GM23338 (cell line): ENCODE results near the gene EHBP1L1. TPM values are rescaled to one million over a fixed set of nuclear protein-coding genes. Genes with fewer than 3 reads are reported as not detected.

Experiments used
- ATAC-seq: fragments of 200-7000 bp; cut with Tn5 transposase; 3 replicates; pipeline ENCODE4 v1.9.1; 2020
- DNase-seq: peaks from one replicate; pipeline ENCODE4 v3.0.0-alpha.2; 2015; ENCODE audit warnings: low spot score
- H2AFZ ChIP-seq: fragments of 200-600 bp; sonication (generic); 2 replicates; pipeline ENCODE4 v1.8.0; 2016; ENCODE audit warnings: antibody characterized with exemption, mild to moderate bottlenecking, moderate library complexity
- H3F3A ChIP-seq: fragments of 200-600 bp; sonication (generic); replicated peaks from 2 replicates; pipeline ENCODE4 v1.8.0; 2017; ENCODE audit warnings: antibody characterized with exemption, mixed run types, low read depth
- H3K27ac ChIP-seq: fragments of 200-600 bp; sonication (generic); 2 replicates; pipeline ENCODE4 v1.6.1; 2016; ENCODE audit warnings: low read depth
- H3K27me3 ChIP-seq: fragments of 200-600 bp; sonication (generic); 2 replicates; pipeline ENCODE4 v1.8.0; 2016; ENCODE audit warnings: mild to moderate bottlenecking, mixed run types, moderate library complexity; ENCODE audit not compliant: insufficient read depth
- H3K36me3 ChIP-seq: fragments of 200-600 bp; sonication (generic); 2 replicates; pipeline ENCODE4 v1.8.0; 2016; ENCODE audit warnings: mild to moderate bottlenecking; ENCODE audit not compliant: insufficient read depth
- H3K4me1 ChIP-seq: fragments of 200-600 bp; sonication (generic); 2 replicates; pipeline ENCODE4 v1.8.0; 2016; ENCODE audit warnings: mild to moderate bottlenecking, moderate library complexity; ENCODE audit not compliant: insufficient read depth
- H3K4me2 ChIP-seq: fragments of 200-600 bp; sonication (generic); 2 replicates; pipeline ENCODE4 v1.7.1; 2017; ENCODE audit warnings: mixed run types
- H3K4me3 ChIP-seq: fragments of 200-600 bp; sonication (generic); 2 replicates; pipeline ENCODE4 v1.6.1; 2016; ENCODE audit warnings: mixed run types
- H3K79me2 ChIP-seq: fragments of 200-600 bp; sonication (generic); replicated peaks from 2 replicates; pipeline ENCODE4 v1.8.0; 2017; ENCODE audit warnings: mild to moderate bottlenecking; ENCODE audit not compliant: insufficient read depth
- H3K9me2 ChIP-seq: fragments of 200-600 bp; sonication (generic); 2 replicates; pipeline ENCODE4 v1.8.0; 2017; ENCODE audit not compliant: insufficient read depth
- H4K20me1 ChIP-seq: fragments of 200-600 bp; sonication (generic); replicated peaks from 2 replicates; pipeline ENCODE4 v1.8.0; 2017; ENCODE audit warnings: mild to moderate bottlenecking; ENCODE audit not compliant: insufficient read depth
- H3K27ac Mint-ChIP-seq: 2 replicates; pipeline ENCODE4 v1.8.0; 2020; ENCODE audit warnings: inconsistent platforms, mild to moderate bottlenecking, moderate library complexity, mixed read lengths
- H3K27me3 Mint-ChIP-seq: 3 replicates; pipeline ENCODE4 v1.8.0; 2022; ENCODE audit warnings: low read depth, mild to moderate bottlenecking, moderate library complexity, mixed read lengths, inconsistent platforms; ENCODE audit not compliant: insufficient read depth, poor library complexity
- H3K36me3 Mint-ChIP-seq: 3 replicates; pipeline ENCODE4 v1.8.0; 2021; ENCODE audit warnings: low read depth, mild to moderate bottlenecking, inconsistent platforms, moderate library complexity, mixed read lengths
- H3K4me1 Mint-ChIP-seq: 3 replicates; pipeline ENCODE4 v1.8.0; 2020; ENCODE audit warnings: mild to moderate bottlenecking, inconsistent platforms, mixed read lengths
- H3K4me3 Mint-ChIP-seq: 3 replicates; pipeline ENCODE4 v1.8.0; 2021; ENCODE audit warnings: moderate library complexity, mild to moderate bottlenecking, inconsistent platforms, mixed read lengths
- H3K9me3 Mint-ChIP-seq: 3 replicates; pipeline ENCODE4 v1.8.0; 2020; ENCODE audit warnings: moderate library complexity, mild to moderate bottlenecking, inconsistent platforms, mixed read lengths
- CREB1 ChIP-seq: fragments of 250-450 bp; sonication (Bioruptor Pico); IDR thresholded peaks from 2 replicates; pipeline ENCODE4 v1.5.0; 2020; ENCODE audit warnings: low read depth, mild to moderate bottlenecking, moderate library complexity
- EZH2 ChIP-seq: fragments of 200-600 bp; sonication (generic); IDR thresholded peaks from one replicate; pipeline ENCODE4 v1.8.0; 2017; ENCODE audit warnings: antibody characterized with exemption, mild to moderate bottlenecking, low read depth; ENCODE audit not compliant: unreplicated experiment
- JUNB ChIP-seq: IDR thresholded peaks from one replicate; pipeline ENCODE4 v1.6.1; 2016; ENCODE audit warnings: antibody characterized with exemption; ENCODE audit not compliant: unreplicated experiment
- POLR2AphosphoS5 ChIP-seq: IDR thresholded peaks from 2 replicates; pipeline ENCODE4 v1.6.1; 2016; ENCODE audit warnings: antibody characterized with exemption, low read depth
- ZNF114 ChIP-seq: fragments of 250-450 bp; sonication (Bioruptor Pico); IDR thresholded peaks from 2 replicates; pipeline ENCODE4 v1.5.0; 2020; ENCODE audit warnings: mild to moderate bottlenecking, moderate library complexity
- ZNF331 ChIP-seq: fragments of 250-450 bp; sonication (Bioruptor Pico); IDR thresholded peaks from 2 replicates; pipeline ENCODE4 v1.5.0; 2020; ENCODE audit warnings: low read depth, mild to moderate bottlenecking, moderate library complexity
- polyA plus RNA-seq: library from polyadenylated mRNA; unstranded; fragments of >200 nt; fragmentation: Nextera tagmentation; extraction: Ambion mirVana; gene quantifications from 2 replicates; pipeline ENCODE4 v1.2.1, GENCODE V29; 2016
- total RNA-seq: library from RNA; depleted of rRNA; stranded (reverse); fragments of >200 nt; shearing (Covaris generic); gene quantifications from 2 replicates; pipeline ENCODE4 v1.2.3, GENCODE V29; 2014
- TF ChIP-seq, protein P1 (sequence below): IDR thresholded peaks from one replicate; pipeline ENCODE4 v1.6.1; 2018; ENCODE audit warnings: antibody characterized with exemption; ENCODE audit not compliant: unreplicated experiment
- TF ChIP-seq, protein P2 (sequence below), 2 experiments: fragments of 200-600 bp in 1 of 2; sonication (generic) in 1 of 2; conservative IDR thresholded peaks; 2 replicates each; pipeline versions ENCODE4 v1.5.1 to v1.6.1; 2016 to 2017; ENCODE audit warnings: antibody characterized with exemption in 2 of 2, low read depth in 2 of 2, mild to moderate bottlenecking in 2 of 2, moderate library complexity in 1 of 2
- TF ChIP-seq, protein P3 (sequence below): IDR thresholded peaks from 2 replicates; pipeline ENCODE4 v1.6.1; 2016; ENCODE audit warnings: antibody characterized with exemption

Gene EHBP1L1
- total and polyA plus RNA-seq, 2 experiments from 2014 or later, result 2.9 to 10.9 TPM

DNA sequence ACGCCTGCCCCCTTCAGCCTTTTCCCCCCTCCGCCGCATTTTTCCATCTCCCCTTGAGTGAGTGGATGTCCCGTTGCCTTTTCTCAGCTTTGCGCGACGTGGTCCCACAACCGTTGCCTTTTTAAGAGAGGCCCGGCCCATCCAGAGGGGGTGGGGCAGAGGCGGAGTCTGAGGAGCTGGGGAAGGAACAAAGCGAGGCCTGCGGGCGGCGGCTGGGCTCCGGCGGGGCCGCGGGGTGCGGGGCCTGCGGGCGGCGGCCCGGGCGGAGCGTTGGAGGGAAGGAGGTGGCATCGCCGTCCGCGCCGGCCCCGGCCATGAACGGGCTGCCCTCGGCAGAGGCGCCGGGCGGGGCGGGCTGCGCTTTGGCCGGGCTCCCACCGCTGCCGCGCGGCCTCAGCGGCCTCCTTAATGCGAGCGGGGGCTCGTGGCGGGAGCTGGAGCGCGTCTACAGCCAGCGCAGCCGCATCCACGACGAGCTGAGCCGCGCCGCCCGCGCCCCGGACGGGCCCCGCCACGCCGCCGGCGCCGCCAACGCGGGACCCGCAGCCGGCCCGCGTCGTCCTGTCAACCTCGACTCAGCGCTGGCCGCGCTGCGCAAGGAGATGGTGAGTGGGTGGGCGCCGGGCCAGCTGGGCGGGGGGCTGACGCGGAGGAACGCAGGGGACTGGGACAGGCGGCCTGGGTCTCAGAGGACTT, 3.3 kb upstream of the EHBP1L1 start, which contains the start of gene FAM89B (continued):
- TF ChIP-seq, protein P1, sequence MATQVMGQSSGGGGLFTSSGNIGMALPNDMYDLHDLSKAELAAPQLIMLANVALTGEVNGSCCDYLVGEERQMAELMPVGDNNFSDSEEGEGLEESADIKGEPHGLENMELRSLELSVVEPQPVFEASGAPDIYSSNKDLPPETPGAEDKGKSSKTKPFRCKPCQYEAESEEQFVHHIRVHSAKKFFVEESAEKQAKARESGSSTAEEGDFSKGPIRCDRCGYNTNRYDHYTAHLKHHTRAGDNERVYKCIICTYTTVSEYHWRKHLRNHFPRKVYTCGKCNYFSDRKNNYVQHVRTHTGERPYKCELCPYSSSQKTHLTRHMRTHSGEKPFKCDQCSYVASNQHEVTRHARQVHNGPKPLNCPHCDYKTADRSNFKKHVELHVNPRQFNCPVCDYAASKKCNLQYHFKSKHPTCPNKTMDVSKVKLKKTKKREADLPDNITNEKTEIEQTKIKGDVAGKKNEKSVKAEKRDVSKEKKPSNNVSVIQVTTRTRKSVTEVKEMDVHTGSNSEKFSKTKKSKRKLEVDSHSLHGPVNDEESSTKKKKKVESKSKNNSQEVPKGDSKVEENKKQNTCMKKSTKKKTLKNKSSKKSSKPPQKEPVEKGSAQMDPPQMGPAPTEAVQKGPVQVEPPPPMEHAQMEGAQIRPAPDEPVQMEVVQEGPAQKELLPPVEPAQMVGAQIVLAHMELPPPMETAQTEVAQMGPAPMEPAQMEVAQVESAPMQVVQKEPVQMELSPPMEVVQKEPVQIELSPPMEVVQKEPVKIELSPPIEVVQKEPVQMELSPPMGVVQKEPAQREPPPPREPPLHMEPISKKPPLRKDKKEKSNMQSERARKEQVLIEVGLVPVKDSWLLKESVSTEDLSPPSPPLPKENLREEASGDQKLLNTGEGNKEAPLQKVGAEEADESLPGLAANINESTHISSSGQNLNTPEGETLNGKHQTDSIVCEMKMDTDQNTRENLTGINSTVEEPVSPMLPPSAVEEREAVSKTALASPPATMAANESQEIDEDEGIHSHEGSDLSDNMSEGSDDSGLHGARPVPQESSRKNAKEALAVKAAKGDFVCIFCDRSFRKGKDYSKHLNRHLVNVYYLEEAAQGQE, result no peak
- TF ChIP-seq, protein P2, sequence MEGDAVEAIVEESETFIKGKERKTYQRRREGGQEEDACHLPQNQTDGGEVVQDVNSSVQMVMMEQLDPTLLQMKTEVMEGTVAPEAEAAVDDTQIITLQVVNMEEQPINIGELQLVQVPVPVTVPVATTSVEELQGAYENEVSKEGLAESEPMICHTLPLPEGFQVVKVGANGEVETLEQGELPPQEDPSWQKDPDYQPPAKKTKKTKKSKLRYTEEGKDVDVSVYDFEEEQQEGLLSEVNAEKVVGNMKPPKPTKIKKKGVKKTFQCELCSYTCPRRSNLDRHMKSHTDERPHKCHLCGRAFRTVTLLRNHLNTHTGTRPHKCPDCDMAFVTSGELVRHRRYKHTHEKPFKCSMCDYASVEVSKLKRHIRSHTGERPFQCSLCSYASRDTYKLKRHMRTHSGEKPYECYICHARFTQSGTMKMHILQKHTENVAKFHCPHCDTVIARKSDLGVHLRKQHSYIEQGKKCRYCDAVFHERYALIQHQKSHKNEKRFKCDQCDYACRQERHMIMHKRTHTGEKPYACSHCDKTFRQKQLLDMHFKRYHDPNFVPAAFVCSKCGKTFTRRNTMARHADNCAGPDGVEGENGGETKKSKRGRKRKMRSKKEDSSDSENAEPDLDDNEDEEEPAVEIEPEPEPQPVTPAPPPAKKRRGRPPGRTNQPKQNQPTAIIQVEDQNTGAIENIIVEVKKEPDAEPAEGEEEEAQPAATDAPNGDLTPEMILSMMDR (conservative IDR thresholded peaks at IDR 0.05; ENCODE audit: low read depth in 2 of 2), result no peak
- no peak for TF ChIP-seq JUNB
- TF ChIP-seq POLR2AphosphoS5, result no peak

DNA sequence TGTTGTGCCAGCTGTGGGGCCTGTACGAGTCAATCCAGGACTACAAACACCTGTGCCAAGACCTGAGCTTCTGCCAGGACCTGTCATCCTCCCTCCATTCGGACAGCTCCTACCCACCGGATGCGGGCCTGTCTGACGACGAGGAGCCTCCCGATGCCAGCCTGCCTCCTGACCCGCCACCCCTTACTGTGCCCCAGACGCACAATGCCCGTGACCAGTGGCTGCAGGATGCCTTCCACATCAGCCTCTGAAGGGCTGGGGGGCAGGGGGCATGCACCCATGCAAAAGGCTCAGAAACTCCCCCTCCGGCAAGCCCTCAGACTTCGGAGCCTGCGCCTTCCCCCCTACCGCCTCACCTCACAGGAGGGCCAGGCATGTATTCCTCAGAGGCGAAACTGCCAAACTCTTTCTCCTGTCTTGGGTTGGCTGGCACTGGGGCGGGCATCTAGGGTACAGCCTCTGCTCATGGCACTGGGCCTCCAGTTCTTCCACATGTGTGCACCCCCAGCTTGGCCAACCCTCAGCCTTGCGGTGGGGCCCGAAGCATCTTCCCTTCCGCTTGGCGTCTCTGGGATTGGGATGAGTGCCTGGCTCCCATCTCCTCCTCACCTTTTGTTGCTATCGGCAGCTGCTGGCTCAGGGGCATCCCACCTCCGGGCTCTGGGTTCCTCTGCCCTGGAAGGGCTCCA, 2.3 kb upstream of the EHBP1L1 start:
- Mint-ChIP-seq H3K4me1 (peaks cover 52% of the 10 kb centered on the region), H3K27ac (no peak overlapping the region), H3K9me3 (no peaks in the 10 kb centered on the region), H3K27me3 (peaks cover 42% of the 10 kb centered on the region), H3K36me3 (peaks cover 9% of the 10 kb centered on the region), H3K4me3 (peak overlapping the region; percentile 65)
- H3K4me2 ChIP-seq, result peak overlapping the region; percentile 81
- ATAC-seq (no peak), DNase-seq (no peak)
- H3K4me3 ChIP-seq, result peak overlapping the region; percentile 91; the same call in 1 of the 2 replicates
- peaks cover 41% of the 10 kb centered on the region for H3F3A ChIP-seq
- no peaks in the 10 kb centered on the region for H3K9me2 ChIP-seq
- H3K4me1 ChIP-seq, result peaks cover 31% of the 10 kb centered on the region
- peaks cover 10% of the 10 kb centered on the region for H4K20me1 ChIP-seq
- no peak overlapping the region for H3K27ac ChIP-seq
- TF ChIP-seq POLR2AphosphoS5 (no peak), ZNF114 (no peak), CREB1 (CRISPR knock-in tag) (no peak), ZNF331 (CRISPR knock-in tag) (no peak), EZH2 (no peak)
- TF ChIP-seq, protein P3, sequence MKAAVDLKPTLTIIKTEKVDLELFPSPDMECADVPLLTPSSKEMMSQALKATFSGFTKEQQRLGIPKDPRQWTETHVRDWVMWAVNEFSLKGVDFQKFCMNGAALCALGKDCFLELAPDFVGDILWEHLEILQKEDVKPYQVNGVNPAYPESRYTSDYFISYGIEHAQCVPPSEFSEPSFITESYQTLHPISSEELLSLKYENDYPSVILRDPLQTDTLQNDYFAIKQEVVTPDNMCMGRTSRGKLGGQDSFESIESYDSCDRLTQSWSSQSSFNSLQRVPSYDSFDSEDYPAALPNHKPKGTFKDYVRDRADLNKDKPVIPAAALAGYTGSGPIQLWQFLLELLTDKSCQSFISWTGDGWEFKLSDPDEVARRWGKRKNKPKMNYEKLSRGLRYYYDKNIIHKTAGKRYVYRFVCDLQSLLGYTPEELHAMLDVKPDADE, result no peak
- no peaks in the 10 kb centered on the region for H3K36me3 ChIP-seq
- peaks cover 8% of the 10 kb centered on the region for H3K79me2 ChIP-seq
- peaks cover 43% of the 10 kb centered on the region for H3K27me3 ChIP-seq
- H2AFZ ChIP-seq, result no peak overlapping the region
